HepG2 (cell line): ENCODE measurements around the gene MIX23. TPM values are rescaled to one million over a fixed set of nuclear protein-coding genes. Genes with fewer than 3 reads are reported as not detected.

ENCODE experiments used
- AKNA ChIP-seq: sonication (generic); formaldehyde crosslinking; IDR thresholded peaks from 2 replicates; pipeline ENCODE4 v1.4.0; 2020; ENCODE audit warnings: missing genetic modification reagents, borderline replicate concordance
- BORCS8-MEF2B ChIP-seq: sonication (generic); formaldehyde crosslinking; IDR thresholded peaks from 2 replicates; pipeline ENCODE4 v1.8.0; 2022; ENCODE audit warnings: mild to moderate bottlenecking, missing genetic modification reagents
- NFAT5 ChIP-seq: sonication (generic); formaldehyde crosslinking; IDR thresholded peaks from 2 replicates; pipeline ENCODE4 v1.4.0; 2020; ENCODE audit warnings: missing genetic modification reagents
- PCBP2 ChIP-seq: fragments of 200-400 bp; formaldehyde crosslinking; optimal IDR thresholded peaks from 2 replicates; pipeline ENCODE3; 2018; ENCODE audit warnings: low read length, low read depth; ENCODE audit not compliant: poor library complexity, severe bottlenecking
- PRDM15 ChIP-seq: sonication (generic); formaldehyde crosslinking; IDR thresholded peaks from 2 replicates; pipeline ENCODE4 v1.4.0; 2020; ENCODE audit warnings: missing genetic modification reagents
- SAFB2 ChIP-seq: sonication (generic); formaldehyde crosslinking; IDR thresholded peaks from 2 replicates; pipeline ENCODE4 v1.5.1; 2020; ENCODE audit warnings: missing genetic modification reagents, low read depth, mild to moderate bottlenecking, borderline replicate concordance
- TOE1 ChIP-seq: sonication (generic); formaldehyde crosslinking; IDR thresholded peaks from 2 replicates; pipeline ENCODE4 v1.4.0; 2020; ENCODE audit warnings: mild to moderate bottlenecking, missing genetic modification reagents
- U2AF2 ChIP-seq: fragments of 200-400 bp; formaldehyde crosslinking; IDR thresholded peaks from 2 replicates; pipeline ENCODE4 v1.6.1; 2017; ENCODE audit warnings: low read depth, mild to moderate bottlenecking, low read length
- ZNF256 ChIP-seq: sonication (generic); formaldehyde crosslinking; conservative IDR thresholded peaks from 2 replicates; pipeline ENCODE4 v1.4.0; 2020; ENCODE audit warnings: missing genetic modification reagents
- ZNF331 ChIP-seq: sonication (generic); formaldehyde crosslinking; IDR thresholded peaks from 2 replicates; pipeline ENCODE4 v1.4.0; 2020; ENCODE audit warnings: missing genetic modification reagents
- ZNF451 ChIP-seq: sonication (generic); formaldehyde crosslinking; IDR thresholded peaks from 2 replicates; pipeline ENCODE4 v1.5.0; 2020; ENCODE audit warnings: mild to moderate bottlenecking, missing genetic modification reagents
- ZNF672 ChIP-seq: sonication (generic); formaldehyde crosslinking; IDR thresholded peaks from 2 replicates; pipeline ENCODE4 v1.8.1; 2022; ENCODE audit warnings: missing genetic modification reagents
- ZNF766 ChIP-seq: sonication (generic); formaldehyde crosslinking; IDR thresholded peaks from 2 replicates; pipeline ENCODE4 v1.5.0; 2020; ENCODE audit warnings: missing genetic modification reagents, borderline replicate concordance
- ZNF772 ChIP-seq: sonication (generic); formaldehyde crosslinking; IDR thresholded peaks from 2 replicates; pipeline ENCODE4 v1.5.0; 2020; ENCODE audit warnings: mild to moderate bottlenecking, missing genetic modification reagents
- polyA plus RNA-seq, 8 experiments: library from polyadenylated mRNA; depleted of rRNA in 3 of 8; stranded (reverse) in 7 of 8; unstranded in 1 of 8; fragments of >200 nt; fragmentation: Illumina TruSeq in 4 of 8; extraction: Trizol in 4 of 8; gene quantifications; 2 replicates each; pipeline versions ENCODE4 v1.2.1 to v1.2.3, GENCODE V29; 2011 to 2016; ENCODE audit warnings: low read depth in 4 of 8, missing spikeins in 1 of 8, mixed read lengths in 1 of 8; ENCODE audit not compliant: insufficient read depth in 1 of 8
- total RNA-seq, 5 experiments: library from RNA; depleted of rRNA; stranded (reverse); fragments of >200 nt; fragmentation: Illumina TruSeq; extraction: Trizol; gene quantifications; 2 replicates each; pipeline ENCODE4 v1.2.3, GENCODE V29; 2016; ENCODE audit warnings: low read depth in 1 of 5

Gene MIX23
- total and polyA plus RNA-seq, 2 of the 13 experiments (the other 11 are each of a cell fraction or from before 2014, with no cell fraction given): 20.0 to 152 TPM

GRCh38 chr3:122415762-122416654 is 33.0 kb upstream of the MIX23 start, which contains the start of gene WDR5B (continued):
- peak; percentile 75; the same call in 1 of the 2 replicates for TF ChIP-seq ZNF772 (CRISPR knock-in tag)
- TF ChIP-seq BORCS8-MEF2B (CRISPR knock-in tag): no peak
- TF ChIP-seq ZNF256 (CRISPR knock-in tag): peak; percentile 74; the same call in 1 of the 2 replicates
- TF ChIP-seq SAFB2 (CRISPR knock-in tag): peak; percentile 70; the same call in 1 of the 2 replicates
- peak; percentile 83; the same call in 1 of the 2 replicates for TF ChIP-seq ZNF766 (CRISPR knock-in tag)
- TF ChIP-seq PCBP2: no peak
- TF ChIP-seq ZNF451: no peak
- no peak for TF ChIP-seq PRDM15 (CRISPR knock-in tag)
- no peak for TF ChIP-seq U2AF2
- peak; percentile 52; the same call in 1 of the 2 replicates for TF ChIP-seq NFAT5 (CRISPR knock-in tag)
- TF ChIP-seq AKNA (CRISPR knock-in tag): peak; percentile 5; the same call in 1 of the 2 replicates
- TF ChIP-seq ZNF331 (CRISPR knock-in tag): peak; percentile 26; the same call in 1 of the 2 replicates
- TF ChIP-seq TOE1 (CRISPR knock-in tag): no peak
- TF ChIP-seq ZNF672 (CRISPR knock-in tag): no peak
